Cortex of kidney (tissue), 1 donor: Measurements from ENCODE around the gene MAX.

Source experiments
- DNase-seq: peaks from one replicate; lab custom pipeline; 2025; lab: John Stamatoyannopoulos, UW

MAX gene

DNA sequence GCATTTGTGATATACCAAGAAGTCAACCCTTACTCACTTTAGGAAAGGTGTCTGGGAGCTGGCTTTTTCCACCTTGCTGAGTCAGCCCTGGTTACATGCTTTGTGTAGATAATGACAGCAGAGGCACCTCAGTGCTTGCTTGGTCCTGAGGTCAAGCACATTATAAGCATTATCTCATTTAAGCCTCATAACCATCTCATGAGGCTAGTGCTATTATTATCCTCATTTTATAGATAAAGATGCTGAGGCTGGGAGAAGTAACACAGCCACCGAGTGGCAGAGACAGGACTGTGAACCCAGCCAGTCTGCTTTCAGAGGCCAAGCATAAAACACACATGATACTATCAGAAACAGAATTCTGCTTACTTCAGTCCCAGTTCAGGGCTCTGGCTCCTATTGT is 29.4 kb downstream of the MAX start:
- DNase-seq, result no peak

- DNase-seq, result no peak
These were observed 30.1 kb downstream of the MAX start for GRCh38 chr14:65072256-65072655.

DNA sequence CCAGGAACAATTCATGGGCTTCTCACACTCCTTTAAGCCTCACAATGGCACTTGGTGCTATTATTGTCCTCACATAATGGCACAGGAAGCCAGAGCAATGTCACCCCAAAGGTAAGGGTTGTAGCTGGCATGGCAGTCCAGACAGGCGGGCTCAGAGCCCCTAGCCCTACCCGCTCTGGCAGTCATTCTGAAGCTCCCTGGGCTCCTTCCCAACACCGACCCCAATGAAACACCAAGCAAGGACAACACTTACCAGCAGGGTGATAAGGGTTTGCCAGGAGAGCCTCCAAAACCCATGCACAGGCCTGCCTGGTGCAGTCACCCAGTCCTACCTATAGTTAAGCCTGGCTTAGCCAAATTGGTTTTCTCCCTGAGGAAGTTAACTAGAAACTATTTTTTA is 30.8 kb downstream of the MAX start:
- no peak for DNase-seq

- no peak for DNase-seq
These were observed 31.8 kb downstream of the MAX start for GRCh38 chr14:65070471-65070976.

DNA sequence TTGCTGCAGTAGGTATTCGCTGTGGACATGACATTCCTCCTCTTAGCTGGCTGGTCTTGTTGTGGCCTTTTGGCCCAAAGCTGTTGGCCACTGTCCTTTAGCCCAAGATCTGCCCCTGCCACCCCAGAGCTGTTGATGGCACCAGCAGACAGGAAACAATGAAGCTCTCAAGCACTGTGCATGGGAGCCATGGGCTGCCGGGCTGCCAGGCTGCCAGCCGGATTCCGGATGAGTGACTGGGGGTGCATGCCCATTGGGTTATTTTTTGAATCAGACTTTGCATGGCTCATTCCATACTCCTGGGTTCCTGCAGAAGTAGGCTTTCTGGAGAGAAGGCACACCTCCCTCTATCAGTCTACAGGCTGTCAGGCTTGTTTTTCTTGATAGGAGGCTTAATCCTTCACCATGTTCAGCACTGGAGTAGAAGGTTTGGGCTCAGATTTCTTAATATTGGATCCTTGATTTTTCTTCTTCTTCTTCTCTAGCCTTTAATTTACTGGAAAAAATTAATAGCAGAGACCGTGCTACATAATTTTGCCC is 32.4 kb downstream of the MAX start:
- DNase-seq, result no peak

GRCh38 chr14:65065719-65066118 is 36.6 kb downstream of the MAX start:
- DNase-seq, result no peak

GRCh38 chr14:65062096-65063075 is 39.9 kb downstream of the MAX start:
- DNase-seq, result no peak

DNA sequence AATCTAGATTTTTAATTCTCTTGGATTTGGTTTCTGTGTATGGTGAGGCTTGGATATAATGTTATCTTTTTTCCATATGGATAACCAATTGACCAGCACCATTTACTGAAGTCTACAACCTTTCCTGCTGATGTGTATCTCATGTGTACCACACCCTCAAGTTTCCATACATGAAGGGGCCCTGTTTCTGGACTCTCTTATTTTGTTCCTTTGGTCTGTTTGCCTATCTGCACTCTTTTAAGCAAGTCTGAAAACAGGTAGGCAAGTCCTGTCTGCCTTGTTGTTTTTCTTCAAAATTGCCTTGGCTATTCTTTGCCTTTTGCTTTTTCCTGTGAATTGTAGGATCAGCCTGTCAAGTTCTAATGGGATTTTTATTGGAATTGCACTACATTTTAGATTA is 44.6 kb downstream of the MAX start:
- DNase-seq, result no peak

- DNase-seq, result no peak
These were observed 47.7 kb downstream of the MAX start for GRCh38 chr14:65054471-65055085.

DNA sequence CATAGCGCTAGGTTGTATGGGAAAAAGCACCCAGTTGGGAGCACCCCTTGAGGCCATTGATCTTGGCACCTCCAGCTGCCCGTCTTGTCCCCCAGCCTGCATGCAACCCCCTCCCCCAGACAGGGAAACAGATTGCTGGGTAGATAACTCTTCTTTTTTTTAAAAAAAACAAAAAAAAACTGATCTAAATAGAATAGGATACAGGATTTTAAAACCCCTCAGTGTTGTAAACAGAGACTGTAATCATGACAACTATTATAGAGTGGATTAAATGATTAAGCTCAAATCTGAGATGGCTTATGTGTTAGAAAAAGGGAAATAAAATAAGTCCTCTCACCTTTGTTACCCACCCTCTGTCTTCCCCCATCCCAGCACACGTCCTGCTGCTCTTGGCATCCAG is 48.9 kb downstream of the MAX start:
- DNase-seq, result no peak

DNA sequence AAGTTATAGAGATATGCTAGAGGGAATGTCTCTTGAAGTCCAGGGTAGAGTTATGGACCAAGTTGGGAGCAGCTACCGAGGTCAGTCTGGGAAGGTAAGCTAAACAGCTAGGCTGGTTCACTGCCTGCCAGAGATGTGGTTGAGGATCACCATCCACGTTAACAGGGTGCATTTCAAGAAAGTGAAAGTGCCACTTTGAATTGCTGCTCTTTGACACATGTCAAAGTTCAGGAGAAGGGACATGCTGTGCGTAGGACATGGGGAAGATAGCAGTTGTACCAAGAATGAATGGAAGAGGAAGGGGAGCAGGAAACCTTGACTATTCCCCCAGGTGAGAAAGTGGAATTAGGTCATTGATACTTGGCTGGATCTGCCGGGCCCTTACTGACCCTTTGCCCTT is 49.5 kb downstream of the MAX start:
- no peak for DNase-seq

GRCh38 chr14:65045709-65046108 is 56.6 kb downstream of the MAX start:
- DNase-seq, result no peak

DNA sequence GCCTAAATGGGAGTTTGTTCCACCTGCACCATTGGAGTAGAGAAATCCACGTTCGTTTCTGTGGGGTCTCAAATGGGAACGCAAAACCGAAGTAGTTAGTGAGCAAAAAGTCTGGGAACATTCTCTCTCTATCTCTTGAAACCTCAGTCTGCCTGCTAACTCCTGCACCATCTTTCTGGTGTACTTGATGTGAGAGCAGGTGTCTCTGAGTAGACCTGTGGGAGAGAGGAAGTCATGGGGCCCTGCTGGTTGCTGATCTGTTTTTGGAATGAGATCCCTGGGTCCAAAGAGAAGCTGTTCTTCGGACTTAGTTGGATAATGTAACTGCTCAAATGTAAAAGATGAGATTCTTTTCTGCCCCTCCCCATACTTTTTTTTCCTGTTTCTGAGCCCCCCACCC is 57.3 kb downstream of the MAX start:
- DNase-seq, result no peak

DNA sequence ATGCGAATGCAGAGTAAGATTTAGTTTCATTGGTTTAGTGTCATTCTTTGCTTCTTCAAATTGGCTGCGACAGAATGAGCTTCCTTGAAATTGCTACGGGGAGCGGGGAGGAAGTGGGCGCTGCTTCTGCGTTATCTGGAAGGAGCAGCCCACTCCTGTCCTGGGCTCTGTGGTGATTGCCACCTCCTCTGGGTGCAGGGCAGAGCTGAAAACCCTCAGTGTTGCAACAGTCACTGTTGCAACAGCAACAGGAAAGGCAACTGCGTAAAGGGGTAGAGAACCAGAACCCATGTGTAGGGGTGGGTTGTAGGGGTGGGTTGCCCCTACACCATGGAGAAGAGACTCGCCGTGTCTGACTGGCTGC is 57.7 kb downstream of the MAX start:
- no peak for DNase-seq

- no peak for DNase-seq
These were observed 58.3 kb downstream of the MAX start for GRCh38 chr14:65043893-65044595.

DNA sequence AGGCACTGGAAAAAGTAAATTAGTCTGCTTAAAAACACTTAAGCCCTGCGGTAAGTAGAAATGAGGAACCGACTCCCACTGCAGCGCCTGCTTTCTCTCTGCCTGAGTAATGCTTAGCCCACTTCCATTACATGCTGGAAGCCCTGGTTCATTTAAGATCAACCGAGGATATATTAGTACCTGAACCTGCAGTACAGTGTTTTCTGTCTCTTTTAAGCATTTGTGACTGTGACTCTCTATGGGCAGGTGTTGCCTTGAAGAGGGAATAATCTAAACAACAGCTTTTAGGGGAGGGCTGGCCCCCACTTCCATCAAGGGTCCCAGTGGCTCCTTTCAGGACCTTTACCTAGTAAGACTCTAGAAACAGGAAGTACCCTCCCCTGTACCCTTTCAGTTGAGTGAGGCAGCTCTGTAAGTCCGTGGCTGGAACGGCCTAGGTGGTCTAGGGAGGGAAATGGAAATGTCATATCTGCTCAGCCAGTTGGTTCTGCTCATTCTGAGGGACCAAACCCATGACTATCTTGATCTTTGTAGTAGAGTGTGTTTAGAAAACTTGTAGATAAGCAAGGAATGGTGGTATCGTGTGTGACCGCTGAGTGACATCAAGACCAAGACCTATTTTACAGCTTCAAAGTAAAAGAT is 59.5 kb downstream of the MAX start:
- no peak for DNase-seq

DNA sequence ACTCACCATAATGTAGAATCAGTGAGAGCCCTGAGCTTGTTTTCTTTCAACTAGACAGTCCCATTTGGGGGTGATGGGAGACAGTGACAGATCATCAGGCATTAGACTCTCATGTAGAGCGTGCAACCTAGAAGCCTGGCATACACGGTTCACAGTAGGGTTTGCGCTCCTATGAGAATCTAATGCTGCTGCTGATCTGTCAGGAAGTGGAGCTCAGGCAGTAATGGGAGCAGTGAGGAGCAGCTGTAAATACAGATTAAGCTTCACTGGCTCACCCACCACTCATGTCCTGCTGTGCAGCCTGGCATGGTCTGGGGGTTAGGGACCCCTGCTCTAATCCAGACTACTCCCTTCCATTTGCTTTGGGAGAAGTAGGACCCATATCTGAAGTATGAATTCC is 60.0 kb downstream of the MAX start:
- no peak for DNase-seq

DNA sequence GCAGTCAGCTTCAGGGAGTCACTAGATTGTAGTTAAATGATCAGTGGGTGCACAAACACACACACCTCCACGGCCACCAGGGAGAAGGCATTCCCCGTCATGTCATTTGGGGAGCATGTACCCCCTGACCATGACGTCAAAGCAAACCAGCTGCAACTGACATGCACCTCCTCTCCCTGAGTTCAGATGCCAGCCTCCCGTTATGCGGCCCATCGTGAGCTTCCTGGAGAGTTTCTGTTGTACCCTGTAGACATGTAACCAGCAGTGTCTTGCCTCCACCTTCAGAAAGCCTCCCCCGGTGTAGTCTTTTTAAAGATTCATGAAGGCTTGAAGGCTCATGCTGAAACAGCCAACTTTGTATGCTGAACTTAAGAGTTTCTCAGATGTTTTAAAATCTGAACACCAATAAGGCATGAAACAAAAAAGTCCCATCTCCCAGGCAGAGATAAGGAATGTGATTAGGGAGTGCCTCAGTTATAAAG is 60.8 kb downstream of the MAX start:
- no peak for DNase-seq

DNA sequence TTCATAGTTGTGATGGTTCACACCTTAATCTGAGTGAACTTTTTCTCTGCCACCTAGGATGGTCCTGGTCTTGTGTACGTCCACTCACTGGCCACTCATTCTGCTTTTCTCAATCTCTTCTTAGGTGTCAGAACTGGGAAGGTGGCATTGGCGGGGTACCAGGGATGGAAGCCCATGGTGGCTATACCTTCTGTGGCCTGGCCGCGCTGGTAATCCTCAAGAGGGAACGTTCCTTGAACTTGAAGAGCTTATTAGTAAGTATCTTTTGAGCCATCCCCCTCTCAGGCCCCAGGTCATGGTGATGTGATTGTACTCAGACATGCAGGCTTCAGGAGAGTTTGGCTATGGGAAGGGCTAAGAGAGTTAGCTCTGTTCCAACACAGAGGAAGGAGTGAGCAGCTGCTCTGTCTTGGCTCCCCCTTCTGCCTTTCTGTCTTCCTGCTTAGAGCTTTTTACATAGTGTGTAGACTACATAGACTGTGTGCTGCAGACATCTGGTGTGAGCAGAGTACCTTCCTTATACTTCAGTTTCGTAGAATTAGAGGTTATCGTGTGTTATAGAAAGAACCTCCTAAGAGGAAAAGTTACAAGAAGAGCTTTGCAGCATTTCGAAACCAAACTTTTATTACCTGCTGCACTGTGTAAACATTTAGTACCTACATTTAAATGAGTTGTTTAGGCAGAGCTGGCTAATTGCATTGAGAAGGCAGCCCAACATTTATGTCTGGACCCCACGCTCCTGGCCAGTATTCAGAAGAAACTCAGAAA is 61.5 kb downstream of the MAX start:
- no peak for DNase-seq

- DNase-seq, result no peak
These were observed 63.4 kb downstream of the MAX start for GRCh38 chr14:65038966-65039365.

GRCh38 chr14:65035049-65035448 is 67.3 kb downstream of the MAX start:
- DNase-seq, result no peak
